AG09309 (cell line): ENCODE data around the gene ARPC4.

Experiments used
- DNase-seq: peaks from one replicate; pipeline ENCODE4 v3.0.0-alpha.2; 2010; ENCODE audit warnings: low read depth
- H3K4me3 ChIP-seq: 2 replicates; pipeline ENCODE4 v1.5.1; 2011; ENCODE audit warnings: mild to moderate bottlenecking, low read depth, low read length, moderate library complexity; ENCODE audit not compliant: control insufficient read depth
- CTCF ChIP-seq: IDR thresholded peaks from 2 replicates; pipeline ENCODE4 v1.5.1; 2011; ENCODE audit warnings: mild to moderate bottlenecking, low read depth, low read length, inconsistent platforms; ENCODE audit not compliant: insufficient read depth, control insufficient read depth; ENCODE audit errors: missing control alignments

ARPC4 gene

DNA sequence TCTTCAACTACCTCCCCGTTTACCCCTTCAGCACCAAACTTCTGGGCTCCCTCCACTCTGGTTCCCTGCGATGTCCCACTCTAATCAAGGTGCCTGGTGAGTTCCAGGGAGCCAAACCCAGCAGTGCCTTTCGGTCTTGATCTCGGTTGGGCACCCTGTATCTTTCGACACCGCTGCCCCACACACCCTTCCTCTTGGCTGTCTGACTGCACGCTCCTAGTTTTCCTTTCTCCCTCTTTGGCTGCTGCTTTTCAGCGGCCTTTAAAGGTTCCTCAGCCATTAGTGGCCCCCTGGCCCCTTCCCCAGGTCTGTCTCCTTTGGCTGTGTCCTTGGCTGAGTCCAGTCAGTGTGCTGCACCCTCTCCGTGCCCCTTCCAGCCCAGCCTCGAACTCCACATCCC, 18.0 kb downstream of the ARPC4 start:
- peak overlapping the region; percentile 64 for H3K4me3 ChIP-seq
- TF ChIP-seq CTCF: no peak
- no peak for DNase-seq

- no peak overlapping the region for H3K4me3 ChIP-seq
- DNase-seq: no peak
- no peak for TF ChIP-seq CTCF
Measured at GRCh38 chr3:9812870-9813483, 20.1 kb downstream of the ARPC4 start.

GRCh38 chr3:9815986-9816385, 23.1 kb downstream of the ARPC4 start:
- TF ChIP-seq CTCF: no peak
- no peak for DNase-seq

DNA sequence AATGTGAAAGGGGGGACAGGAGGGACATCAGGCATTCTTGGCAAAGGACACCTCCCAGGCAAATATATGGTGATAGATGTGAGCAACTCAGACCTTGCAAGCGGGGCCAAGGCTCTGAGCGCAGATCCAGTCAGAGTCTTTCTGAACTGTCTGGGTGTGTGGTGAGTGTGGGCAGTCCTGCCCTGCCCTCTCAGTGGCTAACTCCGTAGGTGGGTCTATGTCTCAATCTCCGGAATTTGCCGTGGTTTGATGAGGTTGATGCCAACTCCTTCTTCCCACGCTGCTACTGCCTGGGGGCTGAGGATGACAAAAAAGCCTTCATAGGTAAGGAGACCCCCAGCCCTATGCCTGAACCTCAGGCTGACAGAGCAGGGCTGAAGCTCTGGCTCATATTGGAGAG, 24.6 kb downstream of the ARPC4 start:
- no peak for TF ChIP-seq CTCF
- H3K4me3 ChIP-seq: no peak overlapping the region
- no peak for DNase-seq

More at GRCh38 chr3:9815986-9816385, 23.1 kb downstream of the ARPC4 start:
- H3K4me3 ChIP-seq: no peak overlapping the region

GRCh38 chr3:9818666-9819335, 25.9 kb downstream of the ARPC4 start:
- TF ChIP-seq CTCF: no peak
- H3K4me3 ChIP-seq: no peak overlapping the region
- no peak for DNase-seq

DNA sequence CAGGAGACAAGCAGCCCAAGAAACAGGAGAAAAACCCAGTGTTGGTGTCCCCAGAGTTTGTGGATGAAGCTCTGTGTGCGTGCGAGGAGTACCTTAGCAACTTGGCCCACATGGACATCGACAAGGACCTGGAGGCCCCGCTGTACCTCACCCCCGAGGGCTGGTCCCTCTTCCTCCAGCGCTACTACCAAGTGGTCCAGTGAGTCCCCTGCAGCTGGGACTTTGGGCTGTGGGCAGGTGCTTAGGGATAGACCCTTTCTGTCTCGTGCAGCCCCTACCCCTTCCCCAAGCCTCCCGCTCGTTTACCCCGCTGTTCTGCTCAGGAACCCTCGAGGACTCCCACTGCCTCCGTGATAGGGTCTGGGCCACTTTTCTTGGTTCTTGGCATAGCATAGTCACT, 27.7 kb downstream of the ARPC4 start:
- TF ChIP-seq CTCF: no peak
- no peak for DNase-seq
- no peak overlapping the region for H3K4me3 ChIP-seq
